ENCODE data around the gene CDC42SE2.
A peak's percentile ranks its signal among the peaks of the same experiment; 100 is the strongest.

CDC42SE2 gene, protein sequence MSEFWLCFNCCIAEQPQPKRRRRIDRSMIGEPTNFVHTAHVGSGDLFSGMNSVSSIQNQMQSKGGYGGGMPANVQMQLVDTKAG

DNA sequence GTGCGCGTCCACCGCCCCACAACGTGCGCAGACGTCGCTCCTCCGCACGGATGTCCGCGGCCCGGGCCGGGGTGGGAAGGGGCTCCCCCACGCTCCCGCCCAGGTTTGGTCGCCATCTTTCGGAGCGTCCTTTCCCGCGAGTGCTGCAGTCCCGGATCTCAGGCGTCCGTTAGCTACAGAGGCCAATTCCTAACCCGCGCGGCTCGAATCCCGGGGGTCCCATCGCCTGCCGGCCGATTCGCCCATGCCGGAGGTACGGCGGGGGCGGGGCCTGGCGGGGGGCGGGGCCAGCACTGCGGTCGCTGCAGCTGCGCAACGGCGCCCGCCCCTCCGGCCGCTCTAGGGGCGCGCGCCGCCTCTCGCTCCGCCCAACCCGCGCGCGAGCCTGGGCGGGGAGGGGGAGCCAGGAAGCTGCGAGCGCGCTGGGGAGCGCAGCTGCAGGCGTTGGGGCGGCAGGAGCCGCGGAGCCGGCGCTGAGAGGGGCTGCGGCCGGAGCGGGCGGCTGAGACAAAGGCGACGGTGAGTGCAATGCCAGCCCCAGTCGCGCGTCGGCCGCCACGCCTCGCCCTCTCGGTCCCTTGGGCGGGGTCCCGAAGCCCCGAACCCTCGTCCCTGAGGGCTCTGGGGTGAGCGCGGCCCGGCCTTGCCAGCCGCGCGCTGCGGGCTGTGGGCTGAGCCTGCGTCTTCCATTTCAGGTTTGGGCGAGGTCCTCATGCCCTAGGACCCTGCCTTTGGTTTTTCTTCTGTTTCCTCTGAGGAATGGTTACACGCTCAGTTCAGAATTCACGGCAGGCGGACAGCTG is at the start of gene CDC42SE2:
Gene CDC42SE2 (plus strand): TSS at position 406 of the 803 bp plus-strand sequence. CDS start 95,441 bp downstream, outside the sequence.
- TF ChIP-seq, protein P1, sequence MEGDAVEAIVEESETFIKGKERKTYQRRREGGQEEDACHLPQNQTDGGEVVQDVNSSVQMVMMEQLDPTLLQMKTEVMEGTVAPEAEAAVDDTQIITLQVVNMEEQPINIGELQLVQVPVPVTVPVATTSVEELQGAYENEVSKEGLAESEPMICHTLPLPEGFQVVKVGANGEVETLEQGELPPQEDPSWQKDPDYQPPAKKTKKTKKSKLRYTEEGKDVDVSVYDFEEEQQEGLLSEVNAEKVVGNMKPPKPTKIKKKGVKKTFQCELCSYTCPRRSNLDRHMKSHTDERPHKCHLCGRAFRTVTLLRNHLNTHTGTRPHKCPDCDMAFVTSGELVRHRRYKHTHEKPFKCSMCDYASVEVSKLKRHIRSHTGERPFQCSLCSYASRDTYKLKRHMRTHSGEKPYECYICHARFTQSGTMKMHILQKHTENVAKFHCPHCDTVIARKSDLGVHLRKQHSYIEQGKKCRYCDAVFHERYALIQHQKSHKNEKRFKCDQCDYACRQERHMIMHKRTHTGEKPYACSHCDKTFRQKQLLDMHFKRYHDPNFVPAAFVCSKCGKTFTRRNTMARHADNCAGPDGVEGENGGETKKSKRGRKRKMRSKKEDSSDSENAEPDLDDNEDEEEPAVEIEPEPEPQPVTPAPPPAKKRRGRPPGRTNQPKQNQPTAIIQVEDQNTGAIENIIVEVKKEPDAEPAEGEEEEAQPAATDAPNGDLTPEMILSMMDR (IDR thresholded peaks at IDR 0.05; ENCODE audit: insufficient read depth, low read depth, low read length, missing control alignments): no peak
- H3K4me3 ChIP-seq (ENCODE audit: low read depth, low read length): peak within 1 kb of the TSS; percentile 98
- peak; percentile 95 for DNase-seq (ENCODE audit: low read depth)

DNA sequence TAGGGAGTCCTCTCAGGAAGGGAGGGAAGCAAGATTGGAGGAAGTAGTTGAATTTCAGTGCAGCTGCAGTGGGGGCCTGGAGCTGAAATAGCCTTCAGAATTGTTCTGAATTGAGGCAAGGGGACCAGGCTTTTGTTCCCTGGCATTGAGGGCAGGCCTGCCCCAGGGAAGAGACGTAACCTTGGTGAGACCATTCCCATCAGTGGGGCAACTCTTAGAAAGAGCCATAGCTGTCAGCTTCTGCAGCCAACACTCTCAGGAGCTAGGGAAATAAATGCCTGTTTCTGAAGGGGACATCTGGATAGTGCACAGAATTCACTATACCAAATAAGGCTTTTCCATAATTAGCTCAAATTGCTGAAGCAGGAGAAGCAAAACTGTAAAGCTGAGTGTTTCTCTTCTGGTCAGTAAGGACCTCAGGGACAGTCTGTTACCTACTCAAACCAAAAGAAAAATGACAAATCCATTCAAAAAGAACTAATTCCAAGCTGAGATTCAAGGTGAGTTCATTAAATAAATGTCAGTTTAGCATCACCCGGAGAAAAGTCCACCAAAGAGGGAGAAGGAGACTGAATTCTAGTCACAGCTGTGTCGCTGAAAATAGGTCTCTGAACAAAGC is 49.1 kb upstream of the CDC42SE2 start:
- DNase-seq (ENCODE audit: low read depth): no peak
- TF ChIP-seq, protein P1 (IDR thresholded peaks at IDR 0.05; ENCODE audit: insufficient read depth, low read depth, low read length, missing control alignments): no peak

DNA sequence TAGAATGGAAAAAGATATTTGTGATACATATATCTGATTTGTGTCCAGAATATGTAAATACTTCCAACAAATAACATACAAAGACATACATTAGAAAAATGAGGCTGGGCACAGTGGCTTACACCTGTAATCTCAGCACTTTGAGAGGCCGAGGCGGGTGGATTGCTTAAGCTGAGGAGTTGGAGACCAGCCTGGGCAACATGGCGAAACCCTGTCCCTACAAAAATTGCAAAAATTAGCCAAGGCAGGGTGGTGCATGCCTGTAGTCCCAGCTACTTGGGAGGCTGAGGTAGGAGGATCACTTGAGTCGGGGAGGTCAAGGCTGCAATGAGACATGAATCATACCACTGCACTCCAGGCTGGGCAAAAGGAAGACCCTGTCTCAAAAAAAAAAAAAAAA is 46.1 kb upstream of the CDC42SE2 start:
- no peak for DNase-seq (ENCODE audit: low read depth)
- TF ChIP-seq, protein P1 (IDR thresholded peaks at IDR 0.05; ENCODE audit: insufficient read depth, low read depth, low read length, missing control alignments): no peak
- H3K4me3 ChIP-seq (ENCODE audit: low read depth, low read length): no peak overlapping the region

More for the DNA sequence above, 49.1 kb upstream of the CDC42SE2 start:
- H3K4me3 ChIP-seq (ENCODE audit: low read depth, low read length): no peak overlapping the region

DNA sequence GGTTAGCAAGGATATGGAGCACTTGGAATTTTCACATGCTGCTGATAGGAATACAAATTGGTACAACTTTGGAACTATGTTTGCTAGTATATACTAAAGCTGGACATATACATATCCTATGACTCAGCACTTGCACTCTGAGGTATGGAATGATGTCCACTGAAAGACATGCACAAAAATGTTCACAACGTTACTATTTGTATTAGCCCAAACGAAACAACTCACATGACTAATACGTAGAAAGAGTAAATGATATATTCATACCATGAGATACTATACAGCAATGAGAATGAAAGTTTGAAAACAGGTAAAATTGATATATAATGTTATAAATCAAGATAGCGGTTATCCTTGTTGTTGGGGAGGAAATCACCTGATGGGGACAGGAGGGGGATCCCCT is 45.5 kb upstream of the CDC42SE2 start:
- DNase-seq (ENCODE audit: low read depth): peak; percentile 44
- no peak overlapping the region for H3K4me3 ChIP-seq (ENCODE audit: low read depth, low read length)
- TF ChIP-seq, protein P1 (IDR thresholded peaks at IDR 0.05; ENCODE audit: insufficient read depth, low read depth, low read length, missing control alignments): no peak

DNA sequence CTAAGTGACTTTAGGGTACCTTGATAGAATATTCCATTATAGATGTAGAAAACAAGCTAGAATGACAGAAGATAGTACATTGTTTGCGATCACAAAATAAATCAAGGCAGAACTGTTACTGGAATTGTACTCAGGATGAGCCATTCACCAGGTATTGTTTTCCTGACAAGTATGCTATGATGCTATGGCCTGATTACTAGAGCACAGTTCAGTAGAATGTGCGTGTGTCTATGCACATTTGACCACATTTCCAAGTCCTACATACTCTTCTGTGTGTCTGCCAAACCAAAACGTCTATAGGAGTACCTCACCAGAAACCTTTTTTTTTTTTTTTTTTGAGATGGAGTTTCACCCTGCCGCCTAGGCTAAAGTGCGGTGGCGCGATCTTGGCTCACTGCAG is 43.3 kb upstream of the CDC42SE2 start:
- no peak for DNase-seq (ENCODE audit: low read depth)
- no peak overlapping the region for H3K4me3 ChIP-seq (ENCODE audit: low read depth, low read length)
- TF ChIP-seq, protein P1 (IDR thresholded peaks at IDR 0.05; ENCODE audit: insufficient read depth, low read depth, low read length, missing control alignments): no peak

DNA sequence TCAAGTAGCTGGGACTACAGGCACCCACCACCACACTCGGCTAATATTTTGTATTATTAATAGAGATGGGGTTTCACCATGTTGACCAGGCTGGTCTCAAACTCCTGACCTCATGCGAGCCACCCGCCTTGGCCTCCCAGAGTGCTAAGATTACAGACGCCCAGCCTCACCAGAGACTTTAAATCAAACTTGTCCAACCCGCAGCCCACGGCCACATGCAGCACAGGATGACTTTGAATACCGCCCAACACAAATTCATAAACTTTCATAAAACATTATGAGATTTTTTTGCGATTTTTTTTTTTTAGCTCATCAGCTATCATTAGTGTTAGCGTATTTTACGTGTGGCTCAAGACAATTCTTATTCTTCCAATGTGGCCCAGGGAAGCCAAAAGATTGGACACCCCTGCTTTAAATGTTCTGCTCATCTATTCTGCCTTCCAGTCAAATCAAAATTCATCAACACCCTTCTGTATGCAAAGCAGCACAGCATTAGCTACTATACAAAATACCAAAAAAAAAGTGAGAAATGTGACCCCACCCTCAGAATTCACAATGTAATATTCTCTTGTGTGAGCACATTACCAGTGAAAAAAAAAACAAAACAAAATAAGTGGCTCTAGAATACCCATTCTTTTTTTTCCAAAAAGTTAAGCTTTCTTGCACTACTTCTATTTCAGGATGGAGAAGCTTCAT is 42.7 kb upstream of the CDC42SE2 start:
- no peak for DNase-seq (ENCODE audit: low read depth)
- peak overlapping the region; percentile 25; the same call in 1 of the 2 replicates for H3K4me3 ChIP-seq (ENCODE audit: low read depth, low read length)
- TF ChIP-seq, protein P1 (IDR thresholded peaks at IDR 0.05; ENCODE audit: insufficient read depth, low read depth, low read length, missing control alignments): no peak

Data from GM12865 (cell line).